Measurements from ENCODE around the gene AWAT2.

DNA sequence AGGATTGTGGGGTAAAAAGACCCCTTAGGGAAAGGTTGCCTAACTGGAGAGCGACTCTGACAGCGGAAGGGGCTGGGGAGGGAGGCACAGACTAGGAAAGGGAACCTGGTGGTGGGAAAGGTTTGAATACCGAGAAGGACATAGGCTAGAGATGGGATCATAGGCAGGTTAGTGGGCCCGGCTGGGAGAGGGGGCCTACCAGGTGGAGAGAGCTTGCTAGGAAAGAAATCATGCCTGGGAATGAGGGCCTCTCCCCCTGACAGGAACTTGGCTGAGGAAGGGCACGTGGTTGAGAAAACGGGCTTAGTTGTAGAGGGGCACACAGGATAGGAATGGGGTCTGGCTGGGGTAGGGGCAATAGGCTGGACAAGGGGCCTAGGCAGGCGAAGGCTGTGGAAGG is 16.9 kb upstream of the AWAT2 start:
- TF ChIP-seq, protein P1, sequence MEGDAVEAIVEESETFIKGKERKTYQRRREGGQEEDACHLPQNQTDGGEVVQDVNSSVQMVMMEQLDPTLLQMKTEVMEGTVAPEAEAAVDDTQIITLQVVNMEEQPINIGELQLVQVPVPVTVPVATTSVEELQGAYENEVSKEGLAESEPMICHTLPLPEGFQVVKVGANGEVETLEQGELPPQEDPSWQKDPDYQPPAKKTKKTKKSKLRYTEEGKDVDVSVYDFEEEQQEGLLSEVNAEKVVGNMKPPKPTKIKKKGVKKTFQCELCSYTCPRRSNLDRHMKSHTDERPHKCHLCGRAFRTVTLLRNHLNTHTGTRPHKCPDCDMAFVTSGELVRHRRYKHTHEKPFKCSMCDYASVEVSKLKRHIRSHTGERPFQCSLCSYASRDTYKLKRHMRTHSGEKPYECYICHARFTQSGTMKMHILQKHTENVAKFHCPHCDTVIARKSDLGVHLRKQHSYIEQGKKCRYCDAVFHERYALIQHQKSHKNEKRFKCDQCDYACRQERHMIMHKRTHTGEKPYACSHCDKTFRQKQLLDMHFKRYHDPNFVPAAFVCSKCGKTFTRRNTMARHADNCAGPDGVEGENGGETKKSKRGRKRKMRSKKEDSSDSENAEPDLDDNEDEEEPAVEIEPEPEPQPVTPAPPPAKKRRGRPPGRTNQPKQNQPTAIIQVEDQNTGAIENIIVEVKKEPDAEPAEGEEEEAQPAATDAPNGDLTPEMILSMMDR (IDR thresholded peaks at IDR 0.05; ENCODE audit: low read length) = no peak
- no peak for TF ChIP-seq EZH2 (IDR thresholded peaks at IDR 0.05; ENCODE audit: borderline replicate concordance, low read length)

Data from OCI-LY1 (cell line).